Stimulated activated CD8-positive, alpha-beta memory T cell treated with anti-CD3 and anti-CD28 coated beads, Interleukin-7, amount 100 ng/mL, for 1 hour (primary cell): ENCODE results near the gene MTMR12.
"Not testable (repeated sequence)": the region's sequence is repeated elsewhere in the genome, so short reads cannot be mapped to it uniquely, and the experiment has no call there.

Experiments
- DNase-seq, 2 donors: peaks; one replicate each; pipeline ENCODE4 v3.0.0-alpha.2; 2020; ENCODE audit warnings: low read depth in 2 of 2

MTMR12 gene

DNA sequence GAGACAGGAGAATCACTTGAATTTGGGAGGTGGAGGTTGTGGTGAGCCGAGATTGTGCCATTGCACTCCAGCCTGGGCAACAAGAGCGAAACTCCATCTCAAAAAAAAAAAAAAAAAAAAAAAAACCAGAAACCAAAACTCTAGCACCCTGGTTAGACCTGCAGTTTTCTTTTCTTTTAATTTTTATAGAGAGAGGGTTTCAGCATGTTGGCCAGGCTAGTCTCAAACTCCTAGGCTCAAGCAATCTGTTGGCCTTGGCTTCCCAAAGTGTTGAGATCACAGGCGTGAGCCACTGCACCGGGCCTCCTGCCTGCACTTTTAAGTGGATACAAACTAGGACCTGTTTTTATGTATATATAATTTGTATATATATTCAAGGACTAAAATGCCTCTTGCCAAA lies 12.9 kb upstream of the MTMR12 start:
- no peak for DNase-seq

DNA sequence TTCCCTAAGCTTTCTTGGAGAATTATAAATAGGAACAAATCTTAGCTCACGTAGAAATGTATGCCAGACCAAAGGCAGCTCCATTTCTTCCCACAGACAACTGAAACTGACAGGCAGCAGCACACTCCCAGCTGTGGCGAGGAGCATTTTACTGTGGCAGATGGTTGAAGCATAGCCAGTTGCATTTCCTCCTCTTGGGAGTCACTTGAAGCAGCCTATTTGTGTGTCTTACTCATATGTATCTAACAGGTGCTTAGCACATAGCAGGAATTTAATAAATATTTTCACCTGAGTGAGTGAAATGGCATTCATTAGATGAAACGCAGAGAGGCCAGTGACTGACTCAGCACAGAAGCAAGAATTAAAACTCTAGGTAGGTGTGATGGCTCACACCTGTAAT lies 12.3 kb upstream of the MTMR12 start:
- DNase-seq, result no peak

DNA sequence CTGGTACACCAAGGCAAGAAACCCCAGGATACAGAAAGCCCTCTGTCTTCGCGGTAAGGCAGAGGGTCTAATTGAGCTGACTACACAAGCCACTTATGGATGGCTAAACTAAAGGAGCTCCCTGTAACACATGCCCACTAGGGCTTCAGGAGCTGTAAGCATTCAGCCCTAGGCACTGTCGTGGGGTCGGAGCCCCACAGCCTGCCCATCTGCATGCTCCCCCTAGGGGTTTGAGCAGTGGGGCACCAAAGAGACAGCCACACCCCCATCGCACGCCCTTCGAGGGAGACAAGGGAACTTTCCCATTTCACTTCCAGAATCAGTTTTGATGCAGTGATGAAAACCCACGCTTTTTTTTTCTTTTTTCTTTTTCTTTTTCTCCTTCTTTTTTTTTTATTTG lies 11.0 kb upstream of the MTMR12 start:
- DNase-seq, result no peak

DNA sequence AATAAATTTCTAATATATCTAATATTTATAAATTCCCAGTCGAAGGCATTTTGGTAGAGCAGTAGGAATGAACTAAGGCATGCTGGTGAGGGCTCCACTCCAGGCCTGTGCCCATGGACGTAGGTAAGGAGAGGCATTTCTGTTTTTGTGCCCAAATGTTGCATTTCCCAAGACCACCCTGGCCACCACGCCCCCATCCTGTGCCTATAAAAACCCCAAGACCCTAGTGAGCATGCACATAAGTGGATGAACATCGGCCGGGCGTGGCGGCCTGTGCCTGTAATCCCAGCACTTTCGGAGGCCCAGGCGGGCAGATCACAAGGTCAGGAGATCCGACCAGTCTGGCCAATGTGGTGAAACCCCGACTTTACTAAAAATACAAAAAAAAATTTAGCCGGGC lies 10.1 kb upstream of the MTMR12 start:
- no peak for DNase-seq

DNA sequence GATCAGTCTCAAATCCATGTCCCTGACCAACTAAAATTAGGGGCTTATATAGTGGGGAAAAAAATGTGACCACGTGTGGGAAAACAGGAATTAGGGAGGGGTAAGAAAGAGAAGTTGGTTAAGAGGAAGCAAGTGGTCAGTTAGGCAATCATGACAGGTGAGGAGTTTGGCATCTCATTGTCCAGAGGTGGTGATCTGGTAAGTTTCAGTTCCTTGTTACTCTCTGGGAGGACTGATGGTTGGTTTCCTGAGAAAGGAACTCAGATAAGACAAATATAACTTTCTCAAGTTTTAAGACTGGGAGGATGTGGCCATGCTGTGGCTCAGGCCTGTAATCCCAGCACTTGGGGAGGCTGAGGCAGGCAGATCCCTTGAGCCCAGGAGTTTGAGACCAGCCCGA lies 9.0 kb upstream of the MTMR12 start:
- DNase-seq, result not testable (repeated sequence)

DNA sequence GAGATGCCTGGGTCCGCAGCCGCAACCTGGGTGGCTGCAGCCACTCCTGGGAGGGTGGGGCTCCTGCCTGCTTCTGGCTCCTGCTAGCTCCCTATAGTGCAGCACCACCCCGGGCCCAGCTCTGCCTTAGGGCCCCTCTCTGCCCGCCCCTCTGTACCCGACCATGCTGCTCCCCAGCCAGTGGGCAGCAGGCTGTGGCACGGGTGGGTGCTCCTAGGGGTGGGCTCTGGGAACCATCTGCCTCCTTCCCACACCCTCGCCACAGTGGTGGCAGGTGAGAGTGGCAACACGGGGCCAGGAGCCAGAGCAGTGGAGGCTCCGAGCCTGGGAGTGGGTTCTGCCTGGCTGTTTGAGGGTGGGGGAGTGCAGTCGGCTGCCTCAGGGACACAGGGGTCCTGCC lies 7.8 kb upstream of the MTMR12 start:
- no peak for DNase-seq

DNA sequence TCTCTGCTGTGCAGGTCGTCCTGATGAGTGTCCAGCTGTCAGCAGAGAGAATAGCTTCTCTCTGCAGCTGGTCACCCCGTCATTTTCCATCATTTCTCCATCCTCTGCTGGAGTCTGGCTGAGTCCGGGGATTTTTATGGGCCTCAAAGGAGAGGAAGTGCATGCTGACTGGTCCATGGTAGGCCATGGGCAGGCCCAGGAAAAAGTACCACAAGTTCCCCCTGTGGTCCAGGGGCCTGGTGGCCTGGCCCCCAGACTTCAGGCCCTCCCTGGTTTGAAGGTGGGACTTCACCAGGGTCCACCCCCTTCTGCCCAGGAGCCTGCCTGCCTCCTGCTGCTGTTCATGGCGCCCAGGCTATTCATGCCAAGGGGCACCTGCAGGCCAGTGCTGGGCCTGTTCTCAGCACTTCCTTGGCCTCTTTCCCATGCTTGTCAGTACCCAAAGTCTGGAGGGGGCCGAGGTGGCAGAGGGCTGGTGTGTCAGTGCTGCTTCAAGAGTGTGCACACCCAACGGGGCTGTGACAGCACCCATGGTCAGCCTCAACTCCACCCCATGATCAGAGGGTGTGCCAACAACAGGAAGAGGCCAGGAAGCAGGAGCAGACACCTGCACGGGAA lies 7.3 kb upstream of the MTMR12 start:
- DNase-seq, result no peak

DNA sequence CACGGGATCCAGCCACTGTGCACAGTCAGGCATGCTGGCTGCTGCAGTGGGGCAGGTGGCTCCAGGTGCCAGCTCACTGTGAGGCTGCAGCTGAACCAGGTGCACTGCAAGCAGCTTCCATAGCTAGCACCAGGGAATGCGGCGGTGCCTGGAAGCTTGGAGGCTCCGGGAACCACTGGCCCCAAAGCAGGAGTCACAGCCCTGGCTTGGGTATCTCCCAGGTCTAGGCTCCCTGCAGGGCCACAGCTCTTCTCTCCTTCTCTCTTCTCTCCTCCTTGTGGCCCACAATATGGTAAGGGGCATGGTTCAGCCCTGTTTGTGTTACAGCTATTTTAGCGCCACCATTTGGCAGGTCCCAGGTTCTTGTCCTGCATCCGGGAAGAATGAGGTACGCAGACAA lies 6.7 kb upstream of the MTMR12 start:
- DNase-seq, result no peak

DNA sequence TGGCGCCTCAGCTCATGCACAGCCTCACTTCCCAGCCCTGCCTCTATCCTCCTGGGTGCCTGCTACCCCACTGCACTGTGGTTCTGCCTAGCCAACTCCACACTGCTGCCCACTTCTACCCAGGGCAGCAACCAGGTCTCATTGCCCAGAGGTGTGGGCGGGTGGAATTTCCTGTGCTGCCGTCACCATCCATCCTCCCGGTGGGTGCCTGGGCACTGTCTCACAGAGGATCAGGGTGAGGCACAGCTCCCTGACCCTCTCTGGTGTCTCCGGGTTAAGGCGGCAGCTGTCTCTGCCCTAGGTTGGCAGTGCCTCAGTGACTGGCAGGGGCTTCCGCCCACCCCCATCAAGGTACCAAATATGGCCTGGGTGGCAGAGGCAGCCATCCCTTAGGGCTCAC lies 4.3 kb upstream of the MTMR12 start:
- DNase-seq, result no peak

DNA sequence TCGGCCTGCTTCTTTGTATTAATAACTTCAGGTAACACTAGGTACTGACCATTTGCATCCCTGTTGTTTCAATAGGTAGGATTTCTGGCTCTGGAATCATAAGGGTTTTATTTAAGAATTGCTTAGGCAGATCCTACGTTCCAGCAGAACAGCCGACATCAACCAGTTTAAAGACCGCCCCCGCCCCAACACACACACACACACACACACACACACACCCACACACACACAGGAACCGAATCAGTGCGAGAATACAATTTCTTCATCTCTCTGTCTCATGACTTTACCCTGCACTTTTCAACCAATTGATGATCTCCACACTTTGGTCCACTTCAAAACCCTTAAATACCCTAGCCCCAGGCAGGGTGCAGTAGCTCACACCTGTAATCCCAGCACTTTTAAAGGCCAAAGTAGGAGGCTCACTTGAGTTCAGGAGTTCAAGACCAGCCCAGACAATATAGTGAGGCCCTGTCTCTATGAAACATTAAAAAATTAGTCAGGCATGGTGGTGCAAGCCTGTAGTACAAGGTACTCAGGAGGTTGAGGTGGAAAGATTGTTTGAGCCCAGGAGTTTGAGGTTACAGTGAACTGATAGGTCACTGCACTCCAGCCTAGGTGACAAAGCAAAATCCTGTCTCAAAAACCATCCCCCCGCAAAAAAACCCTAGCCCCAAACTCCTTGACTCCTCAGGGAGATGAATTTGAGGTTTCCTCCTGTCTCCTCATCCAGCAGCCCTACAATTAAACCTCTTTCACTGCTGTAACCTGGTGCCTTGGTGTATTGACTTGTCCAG lies 2.7 kb upstream of the MTMR12 start:
- DNase-seq, result no peak

DNA sequence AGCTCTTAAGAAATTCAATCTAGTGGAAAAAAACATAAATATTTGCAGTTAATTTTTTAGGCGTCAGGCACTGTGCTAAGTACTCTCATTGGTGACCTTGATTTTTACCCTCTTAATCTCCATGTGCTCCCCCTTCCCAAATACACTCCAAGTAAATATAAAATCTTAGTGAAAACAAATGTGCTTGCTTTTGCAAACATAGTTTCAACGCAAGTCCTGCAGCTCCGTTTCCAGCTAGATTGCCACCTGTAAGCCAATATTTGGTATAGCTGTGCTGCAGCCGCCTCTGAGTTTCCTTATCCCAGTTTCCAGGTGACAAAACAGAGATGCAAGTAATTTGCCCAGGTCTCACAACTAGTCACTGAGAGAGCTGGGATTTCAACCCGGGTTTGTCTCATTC lies 1.9 kb upstream of the MTMR12 start:
- no peak for DNase-seq

DNA sequence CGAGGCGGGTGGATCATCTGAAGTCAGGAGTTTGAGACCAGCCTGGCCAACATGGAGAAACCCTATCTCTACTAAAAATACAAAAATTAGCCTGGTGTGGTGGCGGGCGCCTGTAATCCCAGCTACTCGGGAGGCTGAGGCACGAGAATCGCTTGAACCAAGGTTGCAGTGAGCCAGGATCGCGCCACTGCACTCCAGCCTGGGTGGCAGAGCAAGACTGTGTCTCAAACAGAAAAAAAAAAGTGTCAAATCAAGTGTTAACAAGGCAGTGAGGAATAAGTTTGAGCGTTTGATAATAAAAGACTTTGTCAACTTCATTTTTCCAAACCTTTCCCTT lies 1.4 kb upstream of the MTMR12 start:
- not testable (repeated sequence) for DNase-seq

DNA sequence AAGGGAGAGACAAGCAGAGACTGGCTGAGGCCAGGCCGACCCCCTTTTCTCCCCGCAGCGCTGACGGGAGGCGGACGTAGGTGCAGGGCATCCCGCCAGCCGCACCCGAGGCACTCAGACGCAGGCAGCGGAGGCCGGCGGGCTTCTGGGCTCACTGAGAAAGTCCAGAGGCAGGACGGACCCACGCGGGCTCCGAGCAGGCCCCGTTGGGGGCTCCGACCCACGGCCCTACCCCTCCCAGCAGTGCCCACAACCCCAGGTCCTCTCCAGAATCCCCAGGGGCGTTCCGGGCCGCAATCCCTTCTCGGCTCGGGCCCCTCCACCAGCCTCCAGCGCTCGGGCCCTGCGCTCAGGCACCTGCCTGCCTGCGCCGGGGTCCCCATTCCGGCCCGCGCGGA lies 543 bp downstream of the MTMR12 start:
- peak; percentile 8 to 13 for DNase-seq

DNA sequence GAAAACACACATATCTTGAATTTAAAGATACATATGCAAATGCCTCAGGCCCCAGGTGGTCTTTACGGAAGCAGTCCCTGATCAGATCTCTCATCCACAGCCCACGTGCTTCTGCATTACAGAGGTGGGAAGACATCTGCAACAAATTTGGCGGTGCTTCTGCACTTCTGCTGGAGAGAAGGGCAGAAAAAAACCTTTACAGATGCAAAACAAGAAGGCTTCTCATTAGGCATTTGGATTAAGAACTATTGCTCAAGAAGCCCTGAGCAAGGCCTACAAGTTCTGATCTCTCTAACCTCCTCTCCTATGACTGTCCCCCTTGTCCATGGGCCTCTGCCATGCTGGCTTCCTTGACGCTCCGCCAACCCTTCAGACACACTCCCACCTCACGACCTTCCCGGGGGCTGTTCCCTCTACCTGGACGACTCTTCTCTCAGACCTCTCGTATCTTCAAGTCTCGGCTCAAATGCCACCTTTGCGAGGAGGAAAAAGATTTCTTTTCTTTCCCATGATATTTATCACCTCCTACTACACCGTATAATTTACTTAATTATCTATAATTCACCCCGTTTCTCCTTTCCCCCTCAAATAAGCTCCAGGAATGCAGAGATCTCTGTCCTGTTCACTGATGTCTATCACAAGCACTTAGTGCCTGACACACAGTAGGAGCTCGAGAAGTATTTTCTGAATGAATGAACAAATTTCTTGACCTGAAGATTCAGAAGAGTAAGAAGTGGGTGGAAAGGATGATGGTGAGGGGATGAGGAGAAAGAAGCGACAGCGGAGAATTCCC lies 1.1 kb downstream of the MTMR12 start:
- DNase-seq, result no peak

DNA sequence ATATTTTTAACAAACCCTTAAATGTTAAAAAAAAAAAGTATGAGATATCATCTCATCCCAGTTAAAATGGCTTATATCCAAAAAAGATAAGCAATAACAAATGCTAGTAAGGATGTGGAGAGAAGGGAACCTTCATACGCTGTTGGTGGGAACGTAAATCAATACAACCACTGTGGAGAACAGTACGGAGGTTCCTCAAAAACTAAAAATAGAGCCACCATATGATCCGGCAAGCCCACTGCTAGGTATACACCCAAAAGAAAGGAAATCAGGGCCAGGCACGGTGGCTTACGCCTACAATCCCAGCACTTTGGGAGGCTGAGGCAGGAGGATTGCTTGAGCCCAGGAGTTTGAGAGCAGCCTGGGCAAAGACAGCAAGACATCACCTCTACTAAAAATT lies 3.0 kb downstream of the MTMR12 start:
- DNase-seq, result no peak

DNA sequence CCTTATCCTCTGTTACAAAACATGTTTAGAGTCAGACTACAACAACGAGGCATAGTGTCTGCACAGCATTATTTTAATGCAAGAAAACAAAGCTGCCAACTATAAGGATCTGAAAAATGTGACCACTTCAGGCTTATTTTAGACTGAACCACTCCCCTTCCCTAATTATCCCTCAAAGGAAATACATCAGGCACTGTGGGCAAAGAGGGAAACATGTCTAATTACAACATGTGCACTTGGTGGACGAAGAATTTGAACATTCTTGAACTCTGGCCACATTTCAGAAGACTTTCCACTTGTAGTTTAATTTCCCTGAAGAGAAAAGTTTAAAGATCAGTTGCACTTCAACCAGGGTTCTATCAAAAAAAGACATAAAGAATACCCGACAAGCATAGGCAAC lies 3.8 kb downstream of the MTMR12 start:
- no peak for DNase-seq

DNA sequence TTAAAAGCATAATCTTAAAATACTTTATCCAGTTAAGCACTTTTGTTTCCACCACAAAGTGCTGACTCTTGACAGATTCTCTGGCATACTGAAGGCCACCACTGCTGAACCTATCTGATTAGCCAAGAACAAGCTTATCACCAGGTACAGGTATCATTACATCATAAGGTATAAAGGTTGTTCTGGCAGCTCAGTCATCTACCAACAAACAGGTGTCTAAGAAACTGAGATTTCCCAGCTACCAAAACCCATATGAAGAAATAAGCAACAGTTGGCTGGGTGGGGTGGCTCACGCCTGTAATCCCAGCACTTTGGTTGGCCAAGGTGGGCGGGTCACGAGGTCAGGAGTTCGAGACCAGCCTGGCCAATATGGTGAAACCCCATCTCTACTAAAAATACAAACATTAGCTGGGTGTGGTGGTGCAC lies 5.0 kb downstream of the MTMR12 start:
- DNase-seq, result no peak

DNA sequence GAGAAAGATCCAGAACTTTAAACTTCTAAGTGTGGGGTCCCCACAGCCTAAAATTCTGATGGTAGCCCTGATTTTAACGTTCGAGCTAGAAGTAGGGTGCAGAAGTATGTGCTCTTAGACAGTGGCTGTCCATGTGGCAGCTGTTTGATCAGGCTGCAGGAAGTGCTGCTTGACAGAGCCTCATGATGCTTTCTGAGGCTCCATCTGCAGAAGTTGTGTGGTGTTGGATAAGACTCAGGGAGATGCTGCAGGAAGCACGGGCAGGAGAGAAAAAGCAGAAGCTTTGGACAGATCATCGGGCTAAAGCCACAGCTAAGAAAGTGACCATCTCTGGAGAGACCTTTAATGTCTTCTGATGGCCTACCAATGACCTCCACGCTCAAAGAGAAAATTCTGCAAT lies 8.1 kb downstream of the MTMR12 start:
- no peak for DNase-seq

DNA sequence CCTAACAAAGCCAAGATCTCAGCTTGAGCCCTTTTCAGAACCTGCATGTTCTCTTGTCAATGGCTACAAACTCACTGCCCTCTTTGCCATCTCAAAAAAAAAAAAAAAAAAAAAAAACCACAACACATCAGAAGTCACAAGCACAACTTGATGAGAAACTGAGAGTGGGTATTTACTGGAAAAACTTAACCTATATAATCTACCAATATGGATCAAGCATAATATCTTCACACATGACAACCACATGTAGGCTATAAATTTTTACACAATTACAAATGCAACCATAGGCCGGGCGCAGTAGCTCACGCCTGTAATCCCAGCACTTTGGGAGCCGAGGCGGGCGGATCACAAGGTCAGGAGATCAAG lies 9.0 kb downstream of the MTMR12 start:
- no peak for DNase-seq

DNA sequence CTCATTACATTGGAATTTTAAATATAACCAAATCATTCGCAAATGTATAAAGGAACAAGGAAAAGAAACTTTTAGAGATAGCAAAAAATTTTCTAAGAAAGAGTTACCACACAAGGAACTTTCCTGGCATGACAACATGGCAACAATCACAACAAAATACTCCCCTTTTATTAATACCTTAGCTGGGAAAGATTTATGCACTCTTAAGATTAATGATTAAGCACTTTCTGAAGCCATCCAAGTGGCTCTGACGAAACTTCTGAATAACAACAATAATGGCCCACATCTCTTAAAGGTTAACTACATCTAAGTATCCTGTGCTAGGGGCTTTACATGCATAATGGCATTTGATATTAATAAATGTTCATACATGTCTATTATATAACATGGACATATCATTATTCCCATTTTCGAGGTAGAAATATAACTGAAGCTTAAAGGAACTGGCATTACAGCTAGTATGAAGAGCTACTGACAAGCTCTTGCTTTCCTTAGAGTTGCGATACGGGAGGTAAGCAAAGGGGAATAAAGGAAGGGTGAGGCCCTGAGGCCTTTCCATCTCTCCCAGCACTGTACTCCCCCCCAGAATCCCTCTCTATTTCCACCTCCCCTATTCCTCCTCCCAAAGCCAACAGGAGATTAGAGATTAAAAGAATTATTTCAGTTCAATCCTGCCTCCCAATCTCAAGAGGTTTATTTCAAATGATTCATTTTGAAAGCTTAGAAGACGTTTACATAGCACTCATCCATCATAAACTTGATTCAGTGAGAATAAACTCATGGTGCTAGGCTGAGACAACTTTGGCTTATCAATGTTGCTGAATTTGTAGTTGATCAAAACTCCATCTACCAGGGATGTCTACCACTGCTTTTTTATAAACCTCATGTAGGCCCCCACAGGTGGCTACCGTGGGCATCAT lies 9.6 kb downstream of the MTMR12 start:
- DNase-seq, result no peak

DNA sequence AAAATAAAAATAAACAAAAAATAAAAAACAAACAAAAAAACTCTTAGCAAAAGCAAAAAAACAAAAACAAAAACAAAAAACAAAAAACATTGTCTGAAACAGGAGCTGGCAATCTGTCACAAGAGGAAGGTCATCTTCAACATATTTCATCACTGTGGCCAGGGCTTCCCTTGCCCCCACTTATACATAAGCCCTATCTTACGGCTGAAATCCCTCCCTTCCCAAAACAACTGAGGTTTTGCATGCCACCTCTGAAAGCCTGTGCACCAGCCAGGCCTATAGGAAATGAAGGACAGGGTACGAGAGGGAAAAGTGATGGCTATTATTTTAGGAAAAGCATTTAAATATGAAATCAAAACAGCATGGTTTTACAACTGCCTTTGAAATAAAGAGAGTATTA lies 10.8 kb downstream of the MTMR12 start:
- no peak for DNase-seq

DNA sequence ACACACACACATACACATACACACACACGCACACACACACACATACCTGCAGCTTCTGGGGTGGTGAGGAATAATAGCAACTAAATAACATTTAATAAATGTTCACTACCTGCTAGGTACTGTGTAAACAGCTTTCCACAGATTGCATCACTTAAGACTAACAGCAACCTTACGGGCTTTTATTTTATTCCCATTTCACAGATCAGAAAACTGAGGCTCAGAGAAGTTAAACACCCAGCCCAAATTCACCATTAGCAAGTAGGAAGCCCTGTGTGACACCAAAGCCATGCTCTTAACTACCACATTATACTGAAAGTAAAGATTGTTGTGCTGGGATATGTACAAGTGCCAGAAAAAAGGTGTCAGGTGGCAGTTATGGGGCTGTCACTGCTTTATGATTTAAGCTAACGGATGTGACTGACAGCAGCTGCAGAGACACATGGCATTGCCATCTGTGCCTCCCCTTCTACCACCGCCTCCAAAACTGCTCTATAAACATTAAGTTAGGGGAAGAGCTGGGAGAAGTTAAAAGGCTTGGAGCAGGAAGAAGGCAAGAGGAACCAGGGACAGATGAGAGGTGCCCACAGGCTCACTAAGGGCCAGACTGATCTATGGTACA lies 13.6 kb downstream of the MTMR12 start:
- no peak for DNase-seq
